ENCODE measurements around the gene HNRNPUL2. TPM values are rescaled to one million over a fixed set of nuclear protein-coding genes. Genes with fewer than 3 reads are reported as not detected.
"Not testable (repeated sequence)": the region's sequence is repeated elsewhere in the genome, so short reads cannot be mapped to it uniquely, and the experiment has no call there.

The HNRNPUL2 gene
- total and polyA plus RNA-seq, 2 donors (not counting 3 experiments of a cell fraction or from before 2014, with no cell fraction given), result 18.3 to 56.2 TPM

DNA sequence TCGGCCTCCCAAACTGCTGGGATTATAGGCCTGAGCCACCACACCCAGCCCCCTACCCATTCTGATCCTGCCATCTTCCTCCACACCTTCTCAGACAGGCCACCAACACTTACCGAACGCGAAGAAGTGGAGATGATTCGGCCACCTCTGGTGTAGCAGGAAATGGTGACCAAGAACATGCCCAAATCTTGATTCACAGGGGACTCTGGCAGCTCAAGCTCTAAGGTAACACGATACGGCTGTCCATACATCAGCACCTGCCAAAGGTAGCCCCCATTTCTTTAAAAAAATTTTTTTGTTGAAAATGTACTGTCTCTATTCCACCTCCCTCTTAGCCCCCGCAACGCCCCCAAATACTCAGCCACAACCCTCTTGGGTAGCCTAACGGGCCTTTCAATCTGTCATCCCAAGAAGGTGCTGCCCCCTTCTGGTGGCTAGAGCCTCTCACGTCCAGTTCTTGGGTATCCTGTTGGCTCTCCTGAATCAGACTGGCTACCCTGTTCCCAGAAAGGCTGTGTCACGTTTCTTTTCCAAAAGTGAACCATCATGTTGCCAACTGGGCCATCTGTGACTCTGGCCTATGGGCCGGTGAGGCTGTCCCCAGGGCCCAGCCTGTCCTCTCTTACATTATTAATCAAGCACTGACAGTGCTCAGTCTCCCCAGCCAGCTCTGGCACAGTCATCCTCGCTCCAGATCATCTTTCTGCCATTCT, 32.6 kb downstream of the HNRNPUL2 start:
- Histone ChIP-seq H3K4me3 (replicated peaks in 1 of 3; ENCODE audit: insufficient read depth in 1 of 3, low read depth in 1 of 3, low read length in 3 of 3) (no peak overlapping the region), H2AFZ (ENCODE audit: low read depth, low read length) (no peak overlapping the region), H3K9me1 (replicated peaks; ENCODE audit: control insufficient read depth, extremely low read depth, insufficient read depth, low read length) (no peaks in the 10 kb centered on the region), H3K4me2 (ENCODE audit: insufficient read depth, low read length) (no peak overlapping the region), H3K27ac (ENCODE audit: insufficient read depth, low read depth, low read length) (no peak overlapping the region), H3K27me3 (ENCODE audit: control insufficient read depth in 2 of 2, insufficient read depth in 2 of 2, low read length in 2 of 2) (no peaks in the 10 kb centered on the region), H3K36me3 (ENCODE audit: control insufficient read depth in 2 of 2, extremely low read depth in 1 of 2, insufficient read depth in 2 of 2, low read length in 2 of 2) (peaks cover 5 to 23% of the 10 kb centered on the region in 2 experiments), H3K9ac (replicated peaks; ENCODE audit: extremely low read depth, insufficient read depth, low read length) (no peak overlapping the region), H3K4me1 (ENCODE audit: control insufficient read depth, extremely low read depth, insufficient read depth, low read length) (no peaks in the 10 kb centered on the region), H4K20me1 (replicated peaks; ENCODE audit: control insufficient read depth, extremely low read depth, insufficient read depth, low read length) (no peaks in the 10 kb centered on the region), H3K9me3 (replicated peaks; ENCODE audit: control insufficient read depth, insufficient read depth, low read length) (no peaks in the 10 kb centered on the region), H3K79me2 (ENCODE audit: control insufficient read depth, insufficient read depth, low read length) (no peaks in the 10 kb centered on the region)
- no TSS peak for BruUV-seq (replicated peaks)
- ChIA-PET CTCF (interaction anchor here (0.5 to 8.0 kb wide), 26 partner anchors 11 to 315 kb away, joined by 3 to 118 read pairs (median 4); partner anchors contain the start of genes B3GAT3, C11orf98, CSKMT and EEF1G), POLR2A (interaction anchor here (1.1 kb wide), 1 partner anchor 30 kb away, joined by 3 read pairs; the partner anchor contains the start of genes C11orf98 and CSKMT)
- FAIRE-seq (peak; percentile 93), DNase-seq (ENCODE audit: low read depth, low spot score) (peak; percentile 68)
- dilution Hi-C loops (cut with MboI; ENCODE audit: extremely low pct_ligation_motif_present, low sequenced_read_pairs) (no loop called here), intact Hi-C loops (cut with micrococcal nuclease) (loop anchor here (1.0 to 2.0 kb wide), 3 partner anchors 14 to 299 kb away; no protein-coding TSS in a partner anchor)
- TF ChIP-seq, protein P1, sequence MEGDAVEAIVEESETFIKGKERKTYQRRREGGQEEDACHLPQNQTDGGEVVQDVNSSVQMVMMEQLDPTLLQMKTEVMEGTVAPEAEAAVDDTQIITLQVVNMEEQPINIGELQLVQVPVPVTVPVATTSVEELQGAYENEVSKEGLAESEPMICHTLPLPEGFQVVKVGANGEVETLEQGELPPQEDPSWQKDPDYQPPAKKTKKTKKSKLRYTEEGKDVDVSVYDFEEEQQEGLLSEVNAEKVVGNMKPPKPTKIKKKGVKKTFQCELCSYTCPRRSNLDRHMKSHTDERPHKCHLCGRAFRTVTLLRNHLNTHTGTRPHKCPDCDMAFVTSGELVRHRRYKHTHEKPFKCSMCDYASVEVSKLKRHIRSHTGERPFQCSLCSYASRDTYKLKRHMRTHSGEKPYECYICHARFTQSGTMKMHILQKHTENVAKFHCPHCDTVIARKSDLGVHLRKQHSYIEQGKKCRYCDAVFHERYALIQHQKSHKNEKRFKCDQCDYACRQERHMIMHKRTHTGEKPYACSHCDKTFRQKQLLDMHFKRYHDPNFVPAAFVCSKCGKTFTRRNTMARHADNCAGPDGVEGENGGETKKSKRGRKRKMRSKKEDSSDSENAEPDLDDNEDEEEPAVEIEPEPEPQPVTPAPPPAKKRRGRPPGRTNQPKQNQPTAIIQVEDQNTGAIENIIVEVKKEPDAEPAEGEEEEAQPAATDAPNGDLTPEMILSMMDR (IDR thresholded peaks at IDR 0.05; ENCODE audit: extremely low read depth in 1 of 2, insufficient read depth in 1 of 2, low read depth in 1 of 2, low read length in 2 of 2), result peak; percentile 80 to 83
- no peak for TF ChIP-seq FOS (IDR thresholded peaks at IDR 0.05; ENCODE audit: borderline replicate concordance, insufficient read depth, low read length)
- TF ChIP-seq JUN (IDR thresholded peaks at IDR 0.05; ENCODE audit: borderline replicate concordance, insufficient read depth, insufficient read length, low read depth), result no peak

DNA sequence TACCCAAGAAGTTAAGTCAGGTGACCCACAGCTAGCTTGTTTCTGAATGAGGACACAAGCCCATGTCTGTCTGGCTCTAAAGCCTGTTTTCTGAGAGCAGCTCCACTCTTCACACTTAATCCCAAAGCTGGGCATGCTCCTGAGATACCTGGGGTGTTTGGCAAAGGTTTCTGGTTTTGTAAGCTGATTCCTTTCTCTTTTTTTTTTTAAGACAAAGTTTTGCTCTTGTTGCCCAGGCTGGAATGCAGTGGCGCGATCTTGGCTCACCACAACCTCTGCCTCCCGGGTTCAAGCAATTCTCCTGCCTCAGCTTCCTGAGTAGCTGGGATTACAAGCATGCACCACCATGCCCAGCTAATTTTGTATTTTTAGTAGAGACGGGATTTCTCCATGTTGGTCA, 33.6 kb downstream of the HNRNPUL2 start:
- POLR2A ChIA-PET, result interaction anchor here (0.5 to 0.7 kb wide), 2 partner anchors 29 to 164 kb away, joined by 4 to 9 read pairs; partner anchors contain the start of genes C11orf98 and CSKMT
- dilution Hi-C loops (cut with MboI; ENCODE audit: extremely low pct_ligation_motif_present, low sequenced_read_pairs); FAIRE-seq: not testable (repeated sequence)

More for the DNA sequence above, 33.6 kb downstream of the HNRNPUL2 start:
- H3K4me1 ChIP-seq (ENCODE audit: control insufficient read depth, extremely low read depth, insufficient read depth, low read length); H3K4me2 ChIP-seq (ENCODE audit: insufficient read depth, low read length); H2AFZ ChIP-seq (ENCODE audit: low read depth, low read length); H3K79me2 ChIP-seq (ENCODE audit: control insufficient read depth, insufficient read depth, low read length); H3K27ac ChIP-seq (ENCODE audit: insufficient read depth, low read depth, low read length); H3K9me1 ChIP-seq (replicated peaks; ENCODE audit: control insufficient read depth, extremely low read depth, insufficient read depth, low read length); H3K4me3 ChIP-seq (replicated peaks in 1 of 3; ENCODE audit: insufficient read depth in 1 of 3, low read depth in 1 of 3, low read length in 3 of 3); H3K9me3 ChIP-seq (replicated peaks; ENCODE audit: control insufficient read depth, insufficient read depth, low read length); DNase-seq (ENCODE audit: low read depth, low spot score); H3K27me3 ChIP-seq (ENCODE audit: control insufficient read depth in 2 of 2, insufficient read depth in 2 of 2, low read length in 2 of 2); H3K9ac ChIP-seq (replicated peaks; ENCODE audit: extremely low read depth, insufficient read depth, low read length); H4K20me1 ChIP-seq (replicated peaks; ENCODE audit: control insufficient read depth, extremely low read depth, insufficient read depth, low read length); BruUV-seq (replicated peaks): not testable (repeated sequence)
- CTCF ChIA-PET, result interaction anchor here (0.7 to 8.0 kb wide), 14 partner anchors 12 to 299 kb away, joined by 3 to 118 read pairs (median 5); partner anchors contain the start of genes C11orf98, CSKMT and INTS5
- H3K36me3 ChIP-seq (ENCODE audit: control insufficient read depth in 2 of 2, extremely low read depth in 1 of 2, insufficient read depth in 2 of 2, low read length in 2 of 2), result peaks cover 5 to 23% of the 10 kb centered on the region in 2 experiments
- intact Hi-C loops (cut with micrococcal nuclease), result loop anchor here (1.0 to 2.0 kb wide), 3 partner anchors 13 to 298 kb away; no protein-coding TSS in a partner anchor
